ENCODE results near the gene HOXA9. TPM values are rescaled to one million over a fixed set of nuclear protein-coding genes. Genes with fewer than 3 reads are reported as not detected.

The HOXA9 gene
- total RNA-seq, 1 donor from 2014 or later: not detected

GRCh38 chr7:27128034-27128433 is 37.3 kb downstream of the HOXA9 start:
- H3K27ac Mint-ChIP-seq: no peak overlapping the region
- no peak overlapping the region for H3K4me3 Mint-ChIP-seq (ENCODE audit: low read depth)
- H3K27me3 Mint-ChIP-seq (ENCODE audit: low read depth): peaks cover 46% of the 10 kb centered on the region
- no peaks in the 10 kb centered on the region for H3K9me3 Mint-ChIP-seq
- no peaks in the 10 kb centered on the region for H3K36me3 Mint-ChIP-seq (ENCODE audit: low read depth)
- no peak for DNase-seq (ENCODE audit: low spot score)
- H3K4me1 Mint-ChIP-seq (ENCODE audit: low read depth): no peaks in the 10 kb centered on the region
- intact Hi-C loops (cut with micrococcal nuclease): no loop called here

- no peaks in the 10 kb centered on the region for H3K36me3 Mint-ChIP-seq (ENCODE audit: low read depth)
- intact Hi-C loops (cut with micrococcal nuclease): no loop called here
- no peaks in the 10 kb centered on the region for H3K4me1 Mint-ChIP-seq (ENCODE audit: low read depth)
- H3K9me3 Mint-ChIP-seq: no peaks in the 10 kb centered on the region
- H3K27ac Mint-ChIP-seq: no peak overlapping the region
- H3K27me3 Mint-ChIP-seq (ENCODE audit: low read depth): peaks cover 38% of the 10 kb centered on the region
- H3K4me3 Mint-ChIP-seq (ENCODE audit: low read depth): no peak overlapping the region
- DNase-seq (ENCODE audit: low spot score): no peak
Observed at GRCh38 chr7:27126596-27127327, 38.6 kb downstream of the HOXA9 start.

GRCh38 chr7:27125986-27126394 is 39.3 kb downstream of the HOXA9 start:
- H3K4me1 Mint-ChIP-seq (ENCODE audit: low read depth): no peaks in the 10 kb centered on the region
- intact Hi-C loops (cut with micrococcal nuclease): no loop called here
- H3K4me3 Mint-ChIP-seq (ENCODE audit: low read depth): no peak overlapping the region
- no peak overlapping the region for H3K27ac Mint-ChIP-seq
- H3K36me3 Mint-ChIP-seq (ENCODE audit: low read depth): no peaks in the 10 kb centered on the region
- no peak for DNase-seq (ENCODE audit: low spot score)
- peaks cover 34% of the 10 kb centered on the region for H3K27me3 Mint-ChIP-seq (ENCODE audit: low read depth)
- H3K9me3 Mint-ChIP-seq: no peaks in the 10 kb centered on the region

GRCh38 chr7:27124902-27125689 is 40.2 kb downstream of the HOXA9 start:
- intact Hi-C loops (cut with micrococcal nuclease): no loop called here
- no peak for DNase-seq (ENCODE audit: low spot score)
- no peaks in the 10 kb centered on the region for H3K9me3 Mint-ChIP-seq
- H3K27me3 Mint-ChIP-seq (ENCODE audit: low read depth): peaks cover 34% of the 10 kb centered on the region
- no peak overlapping the region for H3K4me3 Mint-ChIP-seq (ENCODE audit: low read depth)
- H3K27ac Mint-ChIP-seq: no peak overlapping the region
- no peaks in the 10 kb centered on the region for H3K36me3 Mint-ChIP-seq (ENCODE audit: low read depth)
- H3K4me1 Mint-ChIP-seq (ENCODE audit: low read depth): no peaks in the 10 kb centered on the region

GRCh38 chr7:27124096-27124901 is 41.0 kb downstream of the HOXA9 start:
- Mint-ChIP-seq H3K4me3 (ENCODE audit: low read depth) (no peak overlapping the region), H3K9me3 (no peaks in the 10 kb centered on the region), H3K27ac (no peak overlapping the region), H3K4me1 (ENCODE audit: low read depth) (no peaks in the 10 kb centered on the region), H3K36me3 (ENCODE audit: low read depth) (no peaks in the 10 kb centered on the region), H3K27me3 (ENCODE audit: low read depth) (peaks cover 32% of the 10 kb centered on the region)
- no peak for DNase-seq (ENCODE audit: low spot score)
- intact Hi-C loops (cut with micrococcal nuclease): no loop called here

GRCh38 chr7:27123477-27124053 is 41.8 kb downstream of the HOXA9 start:
- intact Hi-C loops (cut with micrococcal nuclease): no loop called here
- DNase-seq (ENCODE audit: low spot score): no peak
- peaks cover 28% of the 10 kb centered on the region for H3K27me3 Mint-ChIP-seq (ENCODE audit: low read depth)
- H3K4me3 Mint-ChIP-seq (ENCODE audit: low read depth): no peak overlapping the region
- H3K36me3 Mint-ChIP-seq (ENCODE audit: low read depth): no peaks in the 10 kb centered on the region
- H3K9me3 Mint-ChIP-seq: no peaks in the 10 kb centered on the region
- H3K27ac Mint-ChIP-seq: no peak overlapping the region
- no peaks in the 10 kb centered on the region for H3K4me1 Mint-ChIP-seq (ENCODE audit: low read depth)

- no peak overlapping the region for H3K4me3 Mint-ChIP-seq (ENCODE audit: low read depth)
- no peaks in the 10 kb centered on the region for H3K9me3 Mint-ChIP-seq
- H3K4me1 Mint-ChIP-seq (ENCODE audit: low read depth): no peaks in the 10 kb centered on the region
- no peaks in the 10 kb centered on the region for H3K36me3 Mint-ChIP-seq (ENCODE audit: low read depth)
- no peak overlapping the region for H3K27ac Mint-ChIP-seq
- peaks cover 26% of the 10 kb centered on the region for H3K27me3 Mint-ChIP-seq (ENCODE audit: low read depth)
- no peak for DNase-seq (ENCODE audit: low spot score)
- intact Hi-C loops (cut with micrococcal nuclease): no loop called here
Observed at GRCh38 chr7:27123007-27123476, 42.3 kb downstream of the HOXA9 start.

GRCh38 chr7:27122077-27122910 is 43.0 kb downstream of the HOXA9 start:
- Mint-ChIP-seq H3K36me3 (ENCODE audit: low read depth) (no peaks in the 10 kb centered on the region), H3K4me3 (ENCODE audit: low read depth) (no peak overlapping the region), H3K9me3 (no peaks in the 10 kb centered on the region), H3K4me1 (ENCODE audit: low read depth) (no peaks in the 10 kb centered on the region), H3K27me3 (ENCODE audit: low read depth) (peaks cover 20% of the 10 kb centered on the region), H3K27ac (no peak overlapping the region)
- DNase-seq (ENCODE audit: low spot score): no peak
- intact Hi-C loops (cut with micrococcal nuclease): no loop called here

GRCh38 chr7:27121684-27122076 is 43.7 kb downstream of the HOXA9 start:
- H3K4me1 Mint-ChIP-seq (ENCODE audit: low read depth): no peaks in the 10 kb centered on the region
- peaks cover 14% of the 10 kb centered on the region for H3K27me3 Mint-ChIP-seq (ENCODE audit: low read depth)
- DNase-seq (ENCODE audit: low spot score): no peak
- H3K36me3 Mint-ChIP-seq (ENCODE audit: low read depth): no peaks in the 10 kb centered on the region
- H3K4me3 Mint-ChIP-seq (ENCODE audit: low read depth): no peak overlapping the region
- no peak overlapping the region for H3K27ac Mint-ChIP-seq
- intact Hi-C loops (cut with micrococcal nuclease): no loop called here
- H3K9me3 Mint-ChIP-seq: no peaks in the 10 kb centered on the region

GRCh38 chr7:27119412-27119911 is 45.9 kb downstream of the HOXA9 start:
- no peak for DNase-seq (ENCODE audit: low spot score)
- intact Hi-C loops (cut with micrococcal nuclease): no loop called here
- Mint-ChIP-seq H3K36me3 (ENCODE audit: low read depth) (no peaks in the 10 kb centered on the region), H3K27me3 (ENCODE audit: low read depth) (peaks cover 3% of the 10 kb centered on the region), H3K4me1 (ENCODE audit: low read depth) (no peaks in the 10 kb centered on the region), H3K4me3 (ENCODE audit: low read depth) (no peak overlapping the region), H3K27ac (no peak overlapping the region), H3K9me3 (no peaks in the 10 kb centered on the region)

GRCh38 chr7:27118580-27118979 is 46.8 kb downstream of the HOXA9 start:
- H3K4me3 Mint-ChIP-seq (ENCODE audit: low read depth): no peak overlapping the region
- DNase-seq (ENCODE audit: low spot score): no peak
- intact Hi-C loops (cut with micrococcal nuclease): no loop called here

More at GRCh38 chr7:27118580-27118979, 46.8 kb downstream of the HOXA9 start:
- no peaks in the 10 kb centered on the region for H3K4me1 Mint-ChIP-seq (ENCODE audit: low read depth)
- no peak overlapping the region for H3K27ac Mint-ChIP-seq
- no peaks in the 10 kb centered on the region for H3K9me3 Mint-ChIP-seq
- H3K36me3 Mint-ChIP-seq (ENCODE audit: low read depth): no peaks in the 10 kb centered on the region
- peaks cover 3% of the 10 kb centered on the region for H3K27me3 Mint-ChIP-seq (ENCODE audit: low read depth)

Data from activated T-helper 2 cell treated with anti-CD3 and anti-CD28 coated beads, Interferon-gamma antibody, Interleukin-2, Interleukin-4, amounts not matched to agents 10 μg/mL and 5 μg/mL and 100 μg/mL, durations not matched to agents 14 hours and 24 hours and 36 hours (primary cell).